ENCODE measurements around the gene CXCL14.

CXCL14 gene

GRCh38 chr5:135570453-135570764, 8.4 kb downstream of the CXCL14 start:
- Histone ChIP-seq H3K4me3 (no peak overlapping the region), H3K27ac (no peak overlapping the region)
- TF ChIP-seq CTCF (IDR thresholded peaks at IDR 0.05), result no peak
- DNase-seq (ENCODE audit: low spot score), result no peak

- Histone ChIP-seq H3K4me3 (no peak overlapping the region), H3K27ac (no peak overlapping the region)
- DNase-seq (ENCODE audit: low spot score), result no peak
- TF ChIP-seq CTCF (IDR thresholded peaks at IDR 0.05), result no peak
Measured at GRCh38 chr5:135569755-135570452, 8.9 kb downstream of the CXCL14 start.

- DNase-seq (ENCODE audit: low spot score), result no peak
- no peak for TF ChIP-seq CTCF (IDR thresholded peaks at IDR 0.05)
- H3K27ac ChIP-seq, result no peak overlapping the region
Measured at GRCh38 chr5:135568923-135569360, 9.8 kb downstream of the CXCL14 start.

GRCh38 chr5:135568246-135568645, 10.5 kb downstream of the CXCL14 start:
- DNase-seq (ENCODE audit: low spot score), result no peak
- Histone ChIP-seq H3K27ac (no peak overlapping the region), H3K4me3 (no peak overlapping the region)
- TF ChIP-seq CTCF (IDR thresholded peaks at IDR 0.05), result no peak

More at GRCh38 chr5:135568923-135569360, 9.8 kb downstream of the CXCL14 start:
- H3K4me3 ChIP-seq, result no peak overlapping the region

GRCh38 chr5:135567661-135568060, 11.1 kb downstream of the CXCL14 start:
- no peak for DNase-seq (ENCODE audit: low spot score)
- Histone ChIP-seq H3K4me3 (no peak overlapping the region), H3K27ac (no peak overlapping the region)
- no peak for TF ChIP-seq CTCF (IDR thresholded peaks at IDR 0.05)

GRCh38 chr5:135566422-135567400, 12.1 kb downstream of the CXCL14 start:
- H3K27ac ChIP-seq, result no peak overlapping the region
- TF ChIP-seq CTCF (IDR thresholded peaks at IDR 0.05), result no peak
- H3K4me3 ChIP-seq, result no peak overlapping the region
- no peak for DNase-seq (ENCODE audit: low spot score)
